Tibial nerve (tissue), 4 donors: ENCODE results near the gene TAF7. TPM values are rescaled to one million over a fixed set of nuclear protein-coding genes. Genes with fewer than 3 reads are reported as not detected.

Source experiments
- DNase-seq, 2 donors: peaks; one replicate each; pipeline ENCODE4 v3.0.0-alpha.2; 2019; ENCODE audit warnings: low spot score in 2 of 2
- H3K27ac ChIP-seq, 4 donors: fragments of 200-600 bp; sonication (generic) in 3 of 4; one replicate each; pipeline ENCODE4 v1.5.1; 2017 to 2019; ENCODE audit warnings: mild to moderate bottlenecking in 1 of 4
- H3K27me3 ChIP-seq, 2 donors: fragments of 200-600 bp; sonication (generic) in 1 of 2; one replicate each; pipeline versions ENCODE4 v1.5.1 to v1.6.0; 2017 to 2019
- H3K36me3 ChIP-seq, 3 donors: fragments of 200-600 bp; sonication (generic); one replicate each; pipeline ENCODE4 v1.5.1; 2018 to 2019
- H3K4me1 ChIP-seq, 4 donors: fragments of 200-600 bp; sonication (generic) in 3 of 4; one replicate each; pipeline ENCODE4 v1.5.1; 2017 to 2019
- H3K4me3 ChIP-seq, 4 donors: fragments of 200-600 bp; sonication (generic) in 3 of 4; one replicate each; pipeline ENCODE4 v1.5.1; 2017 to 2019; ENCODE audit warnings: mild to moderate bottlenecking in 1 of 4, moderate library complexity in 1 of 4
- H3K9me3 ChIP-seq, 4 donors: fragments of 200-600 bp; sonication (generic) in 3 of 4; one replicate each; pipeline ENCODE4 v1.5.1; 2017 to 2019
- EP300 ChIP-seq, 2 donors: sonication (generic); formaldehyde crosslinking; IDR thresholded peaks; one replicate each; pipeline ENCODE4 v1.6.1; 2017; ENCODE audit warnings: antibody characterized with exemption in 2 of 2, mild to moderate bottlenecking in 1 of 2
- POLR2A ChIP-seq, 2 donors: fragments of 450-650 bp; IDR thresholded peaks; one replicate each; pipeline ENCODE4 v1.6.1; 2017; ENCODE audit warnings: antibody characterized with exemption in 2 of 2, mild to moderate bottlenecking in 2 of 2, moderate library complexity in 2 of 2
- WGBS, 2 donors: methylation state at CpG; one replicate each; pipeline ENCODE4 v1.1.5; 2018; 5-methylcytosine and 5-hydroxymethylcytosine counted together
- total RNA-seq, 4 donors: library from RNA; depleted of rRNA; stranded (reverse); fragments of >200 nt; gene quantifications; one replicate each; pipeline ENCODE4 v1.1.0, GENCODE V29; 2016
- TF ChIP-seq, protein P1 (sequence below), 5 experiments: fragments of 200-600 bp in 3 of 5; fragments of 450-650 bp in 2 of 5; sonication (generic) in 3 of 5; IDR thresholded peaks; one replicate each; pipeline ENCODE4 v1.5.1; 2016 to 2019; ENCODE audit warnings: antibody characterized with exemption in 5 of 5, mild to moderate bottlenecking in 3 of 5, moderate library complexity in 2 of 5

TAF7 gene, protein sequence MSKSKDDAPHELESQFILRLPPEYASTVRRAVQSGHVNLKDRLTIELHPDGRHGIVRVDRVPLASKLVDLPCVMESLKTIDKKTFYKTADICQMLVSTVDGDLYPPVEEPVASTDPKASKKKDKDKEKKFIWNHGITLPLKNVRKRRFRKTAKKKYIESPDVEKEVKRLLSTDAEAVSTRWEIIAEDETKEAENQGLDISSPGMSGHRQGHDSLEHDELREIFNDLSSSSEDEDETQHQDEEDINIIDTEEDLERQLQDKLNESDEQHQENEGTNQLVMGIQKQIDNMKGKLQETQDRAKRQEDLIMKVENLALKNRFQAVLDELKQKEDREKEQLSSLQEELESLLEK
- 10 to 100 TPM; 49.5 to 80.0 (median 59.5) TPM for total RNA-seq

DNA sequence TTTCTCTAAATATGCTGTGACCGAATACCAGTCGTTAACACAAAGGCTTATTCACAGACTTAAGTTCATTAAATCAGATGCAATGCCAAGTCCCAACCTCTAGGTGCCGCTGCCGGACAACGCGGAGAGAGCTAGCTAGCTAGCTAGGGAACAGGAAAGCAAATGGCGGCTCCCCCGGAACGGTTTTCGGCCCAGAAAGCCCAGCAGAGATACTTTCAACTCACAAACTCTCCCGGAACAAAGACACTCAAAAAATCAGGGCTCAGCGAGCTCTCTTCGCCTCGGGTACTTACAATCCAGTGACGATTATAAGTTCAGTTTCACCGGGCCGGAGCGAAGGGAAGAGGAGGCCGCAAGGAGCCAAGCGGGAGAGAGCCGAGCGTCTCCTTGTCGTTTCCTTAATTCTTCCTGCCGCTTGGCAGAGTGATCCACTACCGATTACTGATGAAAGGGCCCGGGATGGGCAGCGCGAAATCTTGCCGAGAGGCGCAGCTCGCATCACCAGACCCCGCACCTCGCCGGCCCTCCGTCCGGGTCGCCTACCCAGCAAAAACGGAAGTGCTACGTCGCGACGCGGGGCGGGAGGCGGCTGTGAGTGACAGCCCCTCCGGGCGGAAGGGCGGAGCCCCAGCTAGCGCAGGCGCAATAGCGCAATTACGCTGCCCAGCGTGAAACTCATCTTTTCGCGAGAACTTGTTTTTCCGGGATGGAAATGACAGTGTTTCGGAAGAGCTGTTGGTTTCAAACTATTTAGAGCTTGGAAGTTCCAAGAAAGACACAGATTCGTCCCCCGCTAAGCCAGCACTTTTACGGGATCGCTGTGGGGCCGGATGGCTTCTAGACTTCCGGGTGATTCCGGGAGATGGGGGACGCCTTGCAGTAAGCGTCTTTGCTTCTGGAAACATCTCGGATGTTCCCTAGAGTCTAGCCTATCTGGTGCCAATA lies at the start of gene TAF7:
TAF7 (minus strand) TSS at position 560 of the 945 bp plus-strand sequence. CDS start 740 bp downstream, outside the sequence.
- 1 to 2% methylated on average over 51 to 67 of the region's 67 CpGs for WGBS, 2 donors
- Histone ChIP-seq H3K27me3 (no peaks in the 10 kb centered on the region), H3K36me3 (peaks cover 0 to 53% (median 19%) of the 10 kb centered on the region in 3 donors), H3K27ac (peak within 1 kb of the TSS; percentile 91 to 97 (median 94)), H3K9me3 (peaks cover 8 to 87% (median 42%) of the 10 kb centered on the region in 4 donors), H3K4me1 (peaks cover 0 to 11% (median 7%) of the 10 kb centered on the region in 4 donors), H3K4me3 (peak within 1 kb of the TSS; percentile 41 to 84 (median 66))
- TF ChIP-seq EP300 (IDR thresholded peaks at IDR 0.05) (peak; percentile 70 to 99), POLR2A (IDR thresholded peaks at IDR 0.05) (peak; percentile 96 to 99)
- TF ChIP-seq, protein P1, sequence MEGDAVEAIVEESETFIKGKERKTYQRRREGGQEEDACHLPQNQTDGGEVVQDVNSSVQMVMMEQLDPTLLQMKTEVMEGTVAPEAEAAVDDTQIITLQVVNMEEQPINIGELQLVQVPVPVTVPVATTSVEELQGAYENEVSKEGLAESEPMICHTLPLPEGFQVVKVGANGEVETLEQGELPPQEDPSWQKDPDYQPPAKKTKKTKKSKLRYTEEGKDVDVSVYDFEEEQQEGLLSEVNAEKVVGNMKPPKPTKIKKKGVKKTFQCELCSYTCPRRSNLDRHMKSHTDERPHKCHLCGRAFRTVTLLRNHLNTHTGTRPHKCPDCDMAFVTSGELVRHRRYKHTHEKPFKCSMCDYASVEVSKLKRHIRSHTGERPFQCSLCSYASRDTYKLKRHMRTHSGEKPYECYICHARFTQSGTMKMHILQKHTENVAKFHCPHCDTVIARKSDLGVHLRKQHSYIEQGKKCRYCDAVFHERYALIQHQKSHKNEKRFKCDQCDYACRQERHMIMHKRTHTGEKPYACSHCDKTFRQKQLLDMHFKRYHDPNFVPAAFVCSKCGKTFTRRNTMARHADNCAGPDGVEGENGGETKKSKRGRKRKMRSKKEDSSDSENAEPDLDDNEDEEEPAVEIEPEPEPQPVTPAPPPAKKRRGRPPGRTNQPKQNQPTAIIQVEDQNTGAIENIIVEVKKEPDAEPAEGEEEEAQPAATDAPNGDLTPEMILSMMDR (IDR thresholded peaks at IDR 0.05) = peak; percentile 64 to 90 (median 83)
- peak; percentile 69 to 77 for DNase-seq

DNA sequence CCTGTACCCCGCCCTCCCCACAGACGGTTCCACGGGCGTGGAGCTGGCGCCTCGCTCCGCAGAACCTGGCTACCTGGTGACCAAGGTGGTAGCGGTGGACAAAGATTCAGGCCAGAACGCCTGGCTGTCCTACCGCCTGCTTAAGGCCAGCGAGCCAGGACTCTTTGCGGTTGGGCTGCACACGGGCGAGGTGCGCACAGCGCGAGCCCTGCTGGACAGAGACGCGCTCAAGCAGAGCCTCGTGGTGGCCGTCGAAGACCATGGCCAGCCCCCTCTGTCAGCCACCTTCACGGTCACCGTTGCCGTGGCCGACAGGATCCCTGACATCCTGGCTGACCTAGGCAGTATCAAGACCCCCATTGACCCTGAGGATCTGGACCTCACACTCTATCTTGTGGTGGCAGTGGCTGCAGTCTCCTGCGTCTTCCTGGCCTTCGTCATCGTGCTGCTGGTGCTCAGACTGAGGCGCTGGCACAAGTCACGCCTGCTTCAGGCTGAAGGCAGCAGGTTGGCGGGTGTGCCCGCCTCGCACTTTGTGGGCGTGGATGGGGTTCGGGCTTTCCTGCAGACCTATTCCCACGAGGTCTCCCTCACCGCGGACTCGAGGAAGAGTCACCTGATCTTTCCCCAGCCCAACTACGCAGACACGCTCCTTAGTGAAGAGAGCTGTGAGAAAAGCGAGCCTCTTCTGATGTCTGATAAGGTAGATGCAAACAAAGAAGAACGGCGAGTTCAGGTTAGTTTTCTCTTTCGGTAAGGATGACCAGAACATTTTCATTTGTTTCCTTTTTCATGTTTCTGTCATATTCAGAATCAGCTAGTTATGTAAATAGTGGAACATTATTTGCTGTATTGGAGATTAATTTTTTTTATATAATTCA lies 45.7 kb upstream of the TAF7 start:
- WGBS, 2 donors = 39 to 43% methylated on average over 35 to 46 of the region's 46 CpGs
- H3K9me3 ChIP-seq = peaks cover 0 to 99% (median 45%) of the 10 kb centered on the region in 4 donors

DNA sequence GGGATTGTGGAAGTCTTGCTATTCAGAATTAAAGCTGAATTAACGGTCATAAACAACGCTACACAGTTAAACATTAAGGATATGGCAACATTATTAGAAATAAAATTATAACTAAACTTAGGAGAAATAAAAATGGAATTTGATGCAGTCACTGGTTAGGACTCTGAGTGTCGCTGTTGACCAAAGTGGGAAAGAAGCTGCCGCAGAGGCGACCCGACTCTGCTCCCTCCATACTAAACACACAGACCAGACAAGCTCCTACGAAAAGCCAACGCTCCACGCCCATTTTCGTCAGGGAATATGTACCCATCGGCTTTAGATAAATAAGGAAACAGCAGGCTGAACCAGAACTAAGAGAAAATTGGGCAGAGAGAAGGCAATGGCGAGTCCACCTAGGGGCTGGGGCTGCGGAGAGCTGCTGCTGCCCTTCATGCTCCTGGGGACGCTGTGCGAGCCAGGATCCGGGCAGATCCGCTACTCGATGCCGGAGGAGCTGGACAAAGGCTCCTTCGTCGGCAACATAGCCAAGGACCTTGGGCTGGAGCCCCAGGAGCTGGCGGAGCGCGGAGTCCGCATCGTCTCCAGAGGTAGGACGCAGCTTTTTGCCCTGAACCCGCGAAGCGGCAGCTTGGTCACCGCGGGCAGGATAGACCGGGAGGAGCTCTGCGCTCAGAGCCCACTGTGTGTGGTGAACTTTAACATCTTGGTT lies 43.5 kb upstream of the TAF7 start, which contains the start of gene PCDHGA5:
PCDHGA5 (plus strand) TSS at position 211 of the 709 bp plus-strand sequence; CDS start at position 380, 169 bp downstream.
- Histone ChIP-seq H3K27me3 (no peaks in the 10 kb centered on the region), H3K4me3 (peak within 1 kb of the TSS in 1 of 4 donors; percentile 20), H3K27ac (no peak within 1 kb of the TSS), H3K9me3 (peaks cover 0 to 99% (median 47%) of the 10 kb centered on the region in 4 donors), H3K4me1 (no peaks in the 10 kb centered on the region), H3K36me3 (peaks cover 0 to 29% (median 0%) of the 10 kb centered on the region in 3 donors)
- 19 to 22% methylated on average over 34 of the region's 34 CpGs for WGBS, 2 donors
- no peak for TF ChIP-seq EP300 (IDR thresholded peaks at IDR 0.05)
- no peak for TF ChIP-seq POLR2A (IDR thresholded peaks at IDR 0.05)
- TF ChIP-seq, protein P1 (IDR thresholded peaks at IDR 0.05) = no peak
- no peak for DNase-seq

More for the DNA sequence above, 45.7 kb upstream of the TAF7 start:
- no peak for DNase-seq
- TF ChIP-seq, protein P1 (IDR thresholded peaks at IDR 0.05) = no peak
- TF ChIP-seq POLR2A (IDR thresholded peaks at IDR 0.05) (no peak), EP300 (IDR thresholded peaks at IDR 0.05) (no peak)
- H3K4me1 ChIP-seq = no peaks in the 10 kb centered on the region
- peaks cover 0 to 25% (median 0%) of the 10 kb centered on the region in 3 donors for H3K36me3 ChIP-seq
- H3K4me3 ChIP-seq = no peak overlapping the region
- no peaks in the 10 kb centered on the region for H3K27me3 ChIP-seq
- H3K27ac ChIP-seq = no peak overlapping the region

DNA sequence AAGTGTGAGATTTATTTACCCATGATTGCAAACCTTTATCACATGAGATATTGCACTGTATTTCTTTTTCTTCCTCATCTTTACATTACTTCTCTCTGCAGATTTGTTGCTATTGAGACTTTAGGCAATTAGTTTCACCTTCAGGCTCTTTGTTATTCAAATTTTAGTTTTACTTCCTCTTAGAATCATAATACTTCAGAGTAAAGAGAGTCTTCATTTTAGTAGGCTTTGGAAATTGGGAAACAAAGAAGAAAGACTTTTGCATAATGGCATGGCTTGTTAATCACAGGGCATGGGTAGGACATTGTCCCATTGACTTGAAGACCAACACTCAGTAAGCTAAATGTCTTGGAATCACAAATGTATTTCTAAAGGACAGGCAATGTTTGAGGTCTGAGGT lies 42.1 kb upstream of the TAF7 start:
- Histone ChIP-seq H3K27ac (no peak overlapping the region), H3K4me3 (no peak overlapping the region), H3K9me3 (peaks cover 0 to 99% (median 54%) of the 10 kb centered on the region in 4 donors), H3K4me1 (no peaks in the 10 kb centered on the region), H3K36me3 (peaks cover 0 to 33% (median 0%) of the 10 kb centered on the region in 3 donors), H3K27me3 (no peaks in the 10 kb centered on the region)
- no peak for DNase-seq
- TF ChIP-seq EP300 (IDR thresholded peaks at IDR 0.05) (no peak), POLR2A (IDR thresholded peaks at IDR 0.05) (no peak)
- TF ChIP-seq, protein P1 (IDR thresholded peaks at IDR 0.05) = no peak
